ENCODE measurements around the gene PKD1. TPM values are rescaled to one million over a fixed set of nuclear protein-coding genes. Genes with fewer than 3 reads are reported as not detected.

The PKD1 gene
- total and polyA plus RNA-seq, 2 of the 13 experiments (the other 11 are each of a cell fraction or from before 2014, with no cell fraction given) = 22.1 to 23.0 TPM

- TF ChIP-seq SAFB2 (CRISPR knock-in tag; IDR thresholded peaks at IDR 0.05; ENCODE audit: borderline replicate concordance, low read depth) = no peak
- TF ChIP-seq ZBTB2 (CRISPR knock-in tag; IDR thresholded peaks at IDR 0.05; ENCODE audit: low read depth) = 0 out of 2 replicates have a peak, but pooled peaks have one; percentile 57
- no peak for TF ChIP-seq RNF219 (CRISPR knock-in tag; IDR thresholded peaks at IDR 0.05)
- TF ChIP-seq AHDC1 (CRISPR knock-in tag; IDR thresholded peaks at IDR 0.05; ENCODE audit: borderline replicate concordance) = peak; percentile 47; the same call in 1 of the 2 replicates
- 0 out of 2 replicates have a peak, but pooled peaks have one; percentile 30 for TF ChIP-seq SIX4 (CRISPR knock-in tag; IDR thresholded peaks at IDR 0.05)
- no peak for TF ChIP-seq SOX6 (IDR thresholded peaks at IDR 0.05)
- TF ChIP-seq SOX6 (CRISPR knock-in tag; IDR thresholded peaks at IDR 0.05) = peak; percentile 65
- TF ChIP-seq PRMT3 (CRISPR knock-in tag; IDR thresholded peaks at IDR 0.05; ENCODE audit: borderline replicate concordance, low read depth) = no peak
- peak; percentile 90; the same call in 2 of the 3 replicates for TF ChIP-seq MXI1 (IDR thresholded peaks at IDR 0.05; ENCODE audit: borderline replicate concordance, low read depth, low read length)
- peak; percentile 87 for TF ChIP-seq MTERF4 (CRISPR knock-in tag; IDR thresholded peaks at IDR 0.05)
- no peak for TF ChIP-seq JDP2 (CRISPR knock-in tag; IDR thresholded peaks at IDR 0.05; ENCODE audit: borderline replicate concordance)
- peak; percentile 50 for TF ChIP-seq TAF1 (CRISPR knock-in tag; IDR thresholded peaks at IDR 0.05)
- no peak for TF ChIP-seq AHR (CRISPR knock-in tag; IDR thresholded peaks at IDR 0.05)
- TF ChIP-seq RAD21 (CRISPR knock-in tag; IDR thresholded peaks at IDR 0.05) = peak; percentile 53
- TF ChIP-seq MYC (CRISPR knock-in tag; IDR thresholded peaks at IDR 0.05; ENCODE audit: borderline replicate concordance) = peak; percentile 82; the same call in 1 of the 2 replicates
- TF ChIP-seq CSRNP1 (CRISPR knock-in tag; IDR thresholded peaks at IDR 0.05) = peak; percentile 56; the same call in 1 of the 2 replicates
These were observed 88.2 kb downstream of the PKD1 start, which contains the start of the genes NTHL1 and TSC2 (continued) for GRCh38 chr16:2047330-2048115.
